Tibial nerve (tissue), 4 donors: Measurements from ENCODE around the gene C11orf97.

ENCODE experiments used
- CTCF ChIP-seq, 5 experiments: fragments of 200-600 bp in 3 of 5; fragments of 450-650 bp in 2 of 5; sonication (generic) in 3 of 5; IDR thresholded peaks; one replicate each; pipeline ENCODE4 v1.5.1; 2016 to 2019; ENCODE audit warnings: antibody characterized with exemption in 5 of 5, mild to moderate bottlenecking in 3 of 5, moderate library complexity in 2 of 5
- EP300 ChIP-seq, 2 donors: sonication (generic); formaldehyde crosslinking; IDR thresholded peaks; one replicate each; pipeline ENCODE4 v1.6.1; 2017; ENCODE audit warnings: antibody characterized with exemption in 2 of 2, mild to moderate bottlenecking in 1 of 2
- POLR2A ChIP-seq, 2 donors: fragments of 450-650 bp; IDR thresholded peaks; one replicate each; pipeline ENCODE4 v1.6.1; 2017; ENCODE audit warnings: antibody characterized with exemption in 2 of 2, mild to moderate bottlenecking in 2 of 2, moderate library complexity in 2 of 2

GRCh38 chr11:94563176-94563847, 51.1 kb downstream of the C11orf97 start:
- no peak for TF ChIP-seq CTCF (IDR thresholded peaks at IDR 0.05)
- no peak for TF ChIP-seq POLR2A (IDR thresholded peaks at IDR 0.05)
- TF ChIP-seq EP300 (IDR thresholded peaks at IDR 0.05), result no peak
